Measurements from ENCODE around the gene TRABD2B.

- TF ChIP-seq EZH2 (IDR thresholded peaks at IDR 0.05; ENCODE audit: insufficient read depth, poor library complexity, severe bottlenecking), result no peak
- no peak for TF ChIP-seq EZH2phosphoT487 (IDR thresholded peaks at IDR 0.05; ENCODE audit: insufficient read depth, low read depth)
Observed at GRCh38 chr1:47990286-47990685, 6.9 kb downstream of the TRABD2B start.

Data from GM23248 (cell line).